Activated effector memory CD4-positive, alpha-beta T cell treated with Interleukin-2 at 50 U/mL for 16 hours (primary cell): ENCODE data around the gene FRG2B.
"Not testable (repeated sequence)": the region's sequence is repeated elsewhere in the genome, so short reads cannot be mapped to it uniquely, and the experiment has no call there.

ENCODE experiments used
- DNase-seq: peaks from one replicate; pipeline ENCODE4 v3.0.0-alpha.2; 2020

FRG2B gene

DNA sequence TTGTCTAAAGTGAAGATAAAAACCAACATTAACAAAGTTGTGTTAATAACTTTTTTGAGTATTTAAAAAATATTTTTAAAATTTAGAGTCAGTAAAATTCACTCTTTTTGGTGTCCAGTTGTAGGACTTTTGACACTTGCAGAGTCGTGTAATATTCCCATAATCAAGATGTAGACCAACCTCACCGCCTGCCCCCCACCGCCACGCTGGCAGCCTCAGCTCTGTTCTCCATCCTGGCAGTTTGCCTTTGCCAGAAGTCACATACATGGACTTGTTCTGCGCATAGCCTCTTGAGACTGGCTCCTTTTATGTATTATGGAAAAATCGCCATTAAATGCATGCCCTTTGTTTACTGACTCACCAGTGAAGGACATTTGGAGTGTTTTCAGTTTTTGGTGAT, 33.9 kb downstream of the FRG2B start:
- DNase-seq = no peak

DNA sequence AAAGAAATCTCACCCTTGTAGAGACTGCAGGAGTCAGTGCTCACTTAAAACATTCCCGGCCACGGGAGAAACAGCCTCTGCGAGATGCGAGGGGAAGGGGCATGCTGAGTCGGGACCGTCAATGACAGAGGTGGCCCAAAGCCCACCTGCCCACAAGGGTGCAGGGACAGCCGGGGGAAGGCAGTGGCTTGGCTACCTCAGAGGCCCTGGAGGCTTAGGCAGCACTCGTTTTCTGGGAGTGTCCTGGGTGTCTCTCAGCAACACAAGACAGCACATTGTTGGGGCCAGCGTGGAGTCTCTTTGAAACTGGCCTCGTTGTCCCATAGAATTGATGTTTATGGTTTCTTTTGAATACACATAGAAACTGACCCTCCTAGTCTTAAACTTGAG, 35.6 kb downstream of the FRG2B start:
- no peak for DNase-seq

DNA sequence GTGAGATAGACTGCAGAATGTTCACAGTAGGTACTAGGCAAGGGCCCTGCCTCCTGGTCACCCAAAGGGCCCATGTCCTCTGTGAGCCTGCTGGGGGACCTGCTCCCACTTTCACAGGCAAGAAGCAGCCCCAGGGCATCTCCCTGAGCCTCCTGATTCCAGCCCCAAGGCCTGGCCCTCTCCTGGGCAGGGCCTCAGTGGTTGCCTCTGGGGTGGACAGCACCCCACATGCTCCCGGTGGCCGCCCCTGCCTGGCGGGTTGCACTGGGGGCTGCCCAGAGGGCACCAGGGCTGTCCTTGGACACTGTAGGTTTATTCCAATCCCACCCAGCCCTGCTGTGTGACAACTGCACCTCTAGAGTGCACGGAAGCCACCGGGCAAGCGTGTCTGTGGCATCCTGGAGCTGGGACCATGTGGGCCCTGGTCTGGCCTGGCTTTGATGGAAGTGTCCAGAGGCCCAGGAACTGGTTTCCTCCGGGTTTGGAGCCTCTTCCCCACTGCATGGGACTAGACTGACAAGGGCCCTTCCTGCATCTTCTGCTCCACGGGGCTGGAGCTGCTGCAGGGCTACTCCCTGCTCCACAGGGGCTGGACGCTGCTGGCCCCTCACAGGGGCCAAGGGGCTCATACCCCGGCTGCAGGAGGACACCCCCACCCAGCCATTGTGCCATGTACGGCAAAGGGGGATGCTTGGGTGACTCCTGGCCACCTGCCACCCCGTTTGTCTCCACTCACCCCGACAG, 36.2 kb downstream of the FRG2B start:
- DNase-seq = no peak

GRCh38 chr10:133577037-133577436, 49.6 kb downstream of the FRG2B start:
- not testable (repeated sequence) for DNase-seq
